Measurements from ENCODE around the gene GFRA1. TPM values are rescaled to one million over a fixed set of nuclear protein-coding genes. Genes with fewer than 3 reads are reported as not detected.
"Not testable (repeated sequence)": the region's sequence is repeated elsewhere in the genome, so short reads cannot be mapped to it uniquely, and the experiment has no call there.

The GFRA1 gene
- total and polyA plus RNA-seq, 2 experiments from 2014 or later = 0.48 to 2.9 TPM

DNA sequence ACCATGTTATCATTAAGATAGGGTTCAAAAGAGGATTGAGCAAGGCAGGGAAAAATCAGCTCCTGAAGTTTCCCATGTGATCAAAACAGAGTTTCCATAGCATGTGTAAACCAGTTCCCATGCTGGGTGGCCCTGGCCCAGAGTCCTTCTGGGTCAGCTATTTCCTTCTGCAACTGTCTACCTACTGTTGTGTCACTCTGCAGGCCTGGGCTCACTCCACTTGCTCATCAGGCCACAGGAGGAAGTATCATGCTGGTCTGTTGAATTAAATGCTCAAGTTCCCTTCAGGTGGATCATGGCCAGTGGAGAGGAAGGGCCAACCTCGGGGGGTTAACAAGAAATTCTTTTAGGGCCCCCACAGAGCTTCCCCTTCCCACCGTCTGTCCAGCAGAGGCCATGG is 104.7 kb downstream of the GFRA1 start:
- DNase-seq (ENCODE audit: low spot score) = no peak
- Histone ChIP-seq H4K20me1 (ENCODE audit: insufficient read depth, poor library complexity, severe bottlenecking) (no peaks in the 10 kb centered on the region), H3K4me3 (no peak overlapping the region), H2AFZ (no peak overlapping the region), H3K9me2 (replicated peaks; ENCODE audit: insufficient read depth) (no peaks in the 10 kb centered on the region), H3K27ac (no peak overlapping the region), H3K4me1 (ENCODE audit: insufficient read depth) (no peaks in the 10 kb centered on the region), H3K27me3 (peaks cover 11% of the 10 kb centered on the region), H3K9me3 (ENCODE audit: low read depth) (no peaks in the 10 kb centered on the region), H3K4me2 (no peak overlapping the region), H3K79me2 (no peaks in the 10 kb centered on the region), H3K36me3 (replicated peaks; ENCODE audit: insufficient read depth, low read depth) (no peaks in the 10 kb centered on the region)
- TF ChIP-seq EZH2phosphoT487 (IDR thresholded peaks at IDR 0.05; ENCODE audit: low read depth, severe bottlenecking, unreplicated experiment) = no peak
- TF ChIP-seq, protein P1, sequence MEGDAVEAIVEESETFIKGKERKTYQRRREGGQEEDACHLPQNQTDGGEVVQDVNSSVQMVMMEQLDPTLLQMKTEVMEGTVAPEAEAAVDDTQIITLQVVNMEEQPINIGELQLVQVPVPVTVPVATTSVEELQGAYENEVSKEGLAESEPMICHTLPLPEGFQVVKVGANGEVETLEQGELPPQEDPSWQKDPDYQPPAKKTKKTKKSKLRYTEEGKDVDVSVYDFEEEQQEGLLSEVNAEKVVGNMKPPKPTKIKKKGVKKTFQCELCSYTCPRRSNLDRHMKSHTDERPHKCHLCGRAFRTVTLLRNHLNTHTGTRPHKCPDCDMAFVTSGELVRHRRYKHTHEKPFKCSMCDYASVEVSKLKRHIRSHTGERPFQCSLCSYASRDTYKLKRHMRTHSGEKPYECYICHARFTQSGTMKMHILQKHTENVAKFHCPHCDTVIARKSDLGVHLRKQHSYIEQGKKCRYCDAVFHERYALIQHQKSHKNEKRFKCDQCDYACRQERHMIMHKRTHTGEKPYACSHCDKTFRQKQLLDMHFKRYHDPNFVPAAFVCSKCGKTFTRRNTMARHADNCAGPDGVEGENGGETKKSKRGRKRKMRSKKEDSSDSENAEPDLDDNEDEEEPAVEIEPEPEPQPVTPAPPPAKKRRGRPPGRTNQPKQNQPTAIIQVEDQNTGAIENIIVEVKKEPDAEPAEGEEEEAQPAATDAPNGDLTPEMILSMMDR (IDR thresholded peaks at IDR 0.05; ENCODE audit: poor library complexity) = no peak
- TF ChIP-seq EZH2 (IDR thresholded peaks at IDR 0.05; ENCODE audit: borderline replicate concordance) = no peak
- WGBS (ENCODE audit: low lambda C conversion rate, missing lambda C conversion rate) = 46% methylated on average over 2 of the region's 2 CpGs

DNA sequence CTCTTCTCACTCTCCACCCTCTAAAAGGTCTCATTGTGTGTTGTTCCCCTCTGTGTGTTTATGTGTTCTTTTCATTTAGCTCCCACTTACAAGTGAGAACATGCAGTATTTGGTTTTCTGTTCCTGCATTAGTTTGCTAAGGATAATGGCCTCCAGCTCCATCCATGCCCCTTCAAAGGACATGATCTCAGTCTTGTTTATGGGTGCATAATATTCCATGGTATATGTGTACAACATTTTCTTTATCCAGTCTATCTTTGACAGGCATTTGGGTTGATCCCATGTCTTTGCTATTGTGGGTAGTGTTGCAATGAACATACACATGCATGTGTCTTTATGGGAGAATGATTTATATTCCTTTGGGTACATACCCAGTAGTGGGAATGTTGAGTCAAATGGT is 107.1 kb downstream of the GFRA1 start:
- not testable (repeated sequence) for H3K79me2 ChIP-seq; H3K9me3 ChIP-seq (ENCODE audit: low read depth); H3K36me3 ChIP-seq (replicated peaks; ENCODE audit: insufficient read depth, low read depth); H4K20me1 ChIP-seq (ENCODE audit: insufficient read depth, poor library complexity, severe bottlenecking); H3K4me3 ChIP-seq; H3K4me2 ChIP-seq; DNase-seq (ENCODE audit: low spot score); H3K4me1 ChIP-seq (ENCODE audit: insufficient read depth); H3K9me2 ChIP-seq (replicated peaks; ENCODE audit: insufficient read depth); H2AFZ ChIP-seq; H3K27me3 ChIP-seq; H3K27ac ChIP-seq

DNA sequence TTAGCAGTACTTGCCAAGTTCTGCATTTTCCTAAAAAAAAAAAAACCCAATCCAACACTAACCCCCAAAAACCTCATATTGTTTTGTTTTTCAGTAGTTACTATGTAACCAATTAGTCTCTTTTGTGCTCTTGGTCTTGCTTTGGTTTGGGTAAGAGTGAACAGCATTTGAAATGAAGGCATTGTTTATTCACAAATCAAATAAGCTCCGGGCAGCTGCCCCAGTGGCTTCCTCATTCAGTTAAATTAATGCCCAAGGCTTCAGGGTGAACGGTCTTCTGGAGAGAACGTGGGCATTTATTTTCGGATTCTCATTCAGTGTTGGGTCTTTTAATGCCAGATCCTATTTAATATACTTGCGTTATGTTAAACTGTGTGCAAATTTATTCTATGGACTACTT is 108.7 kb downstream of the GFRA1 start:
- TF ChIP-seq EZH2phosphoT487 (IDR thresholded peaks at IDR 0.05; ENCODE audit: low read depth, severe bottlenecking, unreplicated experiment) = no peak
- Histone ChIP-seq H3K4me3 (no peak overlapping the region), H3K9me3 (ENCODE audit: low read depth) (no peaks in the 10 kb centered on the region), H4K20me1 (ENCODE audit: insufficient read depth, poor library complexity, severe bottlenecking) (no peaks in the 10 kb centered on the region), H3K36me3 (replicated peaks; ENCODE audit: insufficient read depth, low read depth) (no peaks in the 10 kb centered on the region), H3K79me2 (no peaks in the 10 kb centered on the region), H3K9me2 (replicated peaks; ENCODE audit: insufficient read depth) (no peaks in the 10 kb centered on the region), H3K27me3 (no peaks in the 10 kb centered on the region), H3K4me2 (no peak overlapping the region), H2AFZ (no peak overlapping the region), H3K4me1 (ENCODE audit: insufficient read depth) (no peaks in the 10 kb centered on the region), H3K27ac (no peak overlapping the region)
- DNase-seq (ENCODE audit: low spot score) = no peak
- 67% methylated on average over 5 of the region's 5 CpGs for WGBS (ENCODE audit: low lambda C conversion rate, missing lambda C conversion rate)

DNA sequence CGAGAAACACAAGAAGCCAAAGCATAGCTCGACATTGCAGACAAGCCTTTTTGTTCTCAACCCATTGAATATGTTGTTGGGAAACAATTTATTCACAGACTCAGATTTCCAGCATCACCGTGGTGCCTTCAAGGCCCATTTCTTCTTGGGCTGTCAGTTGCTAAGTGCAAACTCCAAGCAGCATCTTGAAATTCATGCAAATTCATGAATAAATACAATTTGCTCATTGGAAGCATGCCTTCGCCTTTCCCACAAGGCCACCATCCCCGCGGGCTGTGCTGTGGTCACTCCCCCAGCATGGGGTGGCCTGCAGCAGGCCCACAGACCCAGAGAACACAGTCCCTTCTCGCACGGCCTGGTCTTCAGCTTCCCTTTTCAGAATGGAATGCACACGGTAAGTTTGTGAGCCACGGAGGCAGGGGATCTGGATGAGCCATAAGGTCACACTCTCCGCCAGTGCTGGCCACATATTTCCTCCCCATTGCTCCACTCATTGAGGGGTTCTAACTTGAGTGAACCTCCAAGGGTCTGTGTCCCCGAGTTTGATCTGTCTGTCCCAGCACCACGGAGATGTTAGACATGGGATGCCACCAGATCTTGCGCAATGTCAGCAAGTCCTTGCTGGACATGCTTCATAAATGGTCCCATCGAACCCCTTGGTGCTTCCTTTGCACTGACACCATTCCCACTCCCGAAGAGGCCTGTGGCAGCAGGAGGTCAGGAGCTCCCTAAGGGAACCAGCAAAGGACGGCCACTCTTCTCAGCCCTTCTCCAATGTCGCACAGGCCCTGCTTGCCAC is 109.5 kb downstream of the GFRA1 start:
- H3K4me2 ChIP-seq = no peak overlapping the region
- TF ChIP-seq, protein P1 (IDR thresholded peaks at IDR 0.05; ENCODE audit: poor library complexity) = no peak
- TF ChIP-seq EZH2 (IDR thresholded peaks at IDR 0.05; ENCODE audit: borderline replicate concordance) (no peak), EZH2phosphoT487 (IDR thresholded peaks at IDR 0.05; ENCODE audit: low read depth, severe bottlenecking, unreplicated experiment) (no peak)
- H3K4me3 ChIP-seq = no peak overlapping the region
- no peak overlapping the region for H2AFZ ChIP-seq
- DNase-seq (ENCODE audit: low spot score) = no peak
- no peaks in the 10 kb centered on the region for H3K27me3 ChIP-seq
- no peaks in the 10 kb centered on the region for H3K4me1 ChIP-seq (ENCODE audit: insufficient read depth)
- no peak overlapping the region for H3K27ac ChIP-seq
- no peaks in the 10 kb centered on the region for H3K79me2 ChIP-seq
- WGBS (ENCODE audit: low lambda C conversion rate, missing lambda C conversion rate) = 90% methylated on average over 18 of the region's 18 CpGs
- no peaks in the 10 kb centered on the region for H3K9me3 ChIP-seq (ENCODE audit: low read depth)
- no peaks in the 10 kb centered on the region for H3K36me3 ChIP-seq (replicated peaks; ENCODE audit: insufficient read depth, low read depth)
- no peaks in the 10 kb centered on the region for H3K9me2 ChIP-seq (replicated peaks; ENCODE audit: insufficient read depth)
- H4K20me1 ChIP-seq (ENCODE audit: insufficient read depth, poor library complexity, severe bottlenecking) = no peaks in the 10 kb centered on the region

All from hepatocyte (in vitro differentiated cells).